Measurements from ENCODE around the gene INTS4. TPM values are rescaled to one million over a fixed set of nuclear protein-coding genes. Genes with fewer than 3 reads are reported as not detected.

INTS4 gene
- total and polyA plus RNA-seq, 2 of the 8 experiments (the other 6 are each of a cell fraction or from before 2014, with no cell fraction given) = 27.0 to 31.3 TPM

GRCh38 chr11:78022397-78023396, 28.2 kb upstream of the INTS4 start, which contains the start of gene KCTD14 (continued):
- TF ChIP-seq EP300 (IDR thresholded peaks at IDR 0.05; ENCODE audit: borderline replicate concordance in 1 of 2, low read depth in 2 of 2, low read length in 2 of 2) (no peak), NANOG (IDR thresholded peaks at IDR 0.05; ENCODE audit: insufficient read depth, low read depth, low read length, poor library complexity, severe bottlenecking) (no peak), CREB1 (IDR thresholded peaks at IDR 0.05) (peak; percentile 63; the same call in 1 of the 2 replicates), CHD1 (IDR thresholded peaks at IDR 0.05; ENCODE audit: low read depth, low read length) (no peak), HDAC6 (IDR thresholded peaks at IDR 0.05; ENCODE audit: low read depth, low read length) (no peak), TEAD4 (IDR thresholded peaks at IDR 0.05; ENCODE audit: low read depth, low read length) (no peak)
- TF ChIP-seq, protein P1, sequence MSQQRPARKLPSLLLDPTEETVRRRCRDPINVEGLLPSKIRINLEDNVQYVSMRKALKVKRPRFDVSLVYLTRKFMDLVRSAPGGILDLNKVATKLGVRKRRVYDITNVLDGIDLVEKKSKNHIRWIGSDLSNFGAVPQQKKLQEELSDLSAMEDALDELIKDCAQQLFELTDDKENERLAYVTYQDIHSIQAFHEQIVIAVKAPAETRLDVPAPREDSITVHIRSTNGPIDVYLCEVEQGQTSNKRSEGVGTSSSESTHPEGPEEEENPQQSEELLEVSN (IDR thresholded peaks at IDR 0.05) = peak; percentile 82
